HL-60/S4 (cell line): ENCODE results near the gene TMEM187.

Source experiments
- in situ Hi-C: fragments of 300-500 bp; cut with MboI; formaldehyde crosslinking; loops from 2 replicates; pipeline ENCODE4 v1.14.3; 2022; ENCODE audit warnings: low sequenced_read_pairs

Gene TMEM187

DNA sequence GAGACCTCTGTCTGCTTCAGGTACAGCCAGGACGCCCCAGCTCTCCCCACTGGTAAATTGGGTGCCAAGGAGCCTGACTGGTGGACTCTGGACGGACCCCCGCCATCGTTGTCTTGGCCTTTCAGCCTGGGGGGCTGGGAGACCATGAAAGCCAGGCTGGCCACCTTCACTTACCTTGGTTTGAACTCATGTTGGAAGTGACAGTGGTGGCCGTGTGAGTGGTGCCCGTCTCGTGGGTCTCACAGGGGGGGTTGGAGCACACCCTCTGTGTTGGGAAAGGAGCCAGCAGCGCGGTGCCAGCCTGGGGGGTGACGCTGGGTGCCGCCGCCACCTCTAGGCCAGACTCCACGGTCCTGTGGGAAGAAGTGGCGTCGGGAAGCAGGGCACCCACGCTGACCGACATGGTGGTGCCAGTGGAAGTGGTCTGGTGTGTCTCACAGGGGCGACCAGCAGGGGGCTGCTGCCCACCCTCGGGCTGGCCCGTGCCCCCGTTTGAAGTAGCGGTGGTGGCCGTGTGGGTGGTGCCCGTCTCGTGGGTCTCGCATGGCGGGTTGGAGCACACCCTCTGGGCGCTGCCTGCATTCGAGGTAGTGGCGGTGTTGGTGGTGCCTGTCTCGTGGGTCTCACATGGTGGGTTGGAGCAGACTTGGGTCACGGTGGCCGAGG lies 18.5 kb upstream of the TMEM187 start:
- in situ Hi-C loops = no loop called here

DNA sequence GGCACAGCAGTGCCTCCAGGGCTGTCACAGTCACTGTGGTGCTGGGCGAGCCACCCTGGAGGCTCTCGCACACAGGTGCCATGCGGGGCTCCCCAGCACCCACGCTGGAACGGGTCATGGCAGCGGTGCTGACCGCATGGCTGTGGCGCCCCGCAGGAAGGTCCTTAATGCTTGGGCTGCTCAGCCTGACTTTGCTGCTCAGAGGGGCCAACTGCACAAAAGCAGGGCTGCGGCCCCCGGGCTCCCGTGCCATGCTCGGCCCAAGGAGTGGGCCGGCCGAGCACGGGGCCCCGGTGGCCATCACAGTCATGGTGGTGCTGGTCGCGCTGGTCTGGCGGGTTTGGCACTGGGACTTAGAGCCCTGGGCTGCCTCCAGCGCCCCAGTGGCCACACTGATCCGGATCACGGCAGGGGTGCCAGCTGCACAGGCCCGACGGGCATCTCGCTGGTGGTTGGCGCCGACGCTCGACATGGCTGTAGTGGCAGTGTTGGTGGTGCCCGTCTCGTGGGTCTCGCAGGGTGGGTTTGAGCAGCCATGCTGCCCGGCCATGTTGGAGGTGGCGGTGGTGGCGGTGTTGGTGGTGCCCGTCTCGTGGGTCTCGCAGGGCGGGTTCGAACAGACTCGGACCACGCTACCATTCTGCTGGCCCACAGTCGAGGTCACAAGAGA lies 17.9 kb upstream of the TMEM187 start:
- in situ Hi-C loops = no loop called here

DNA sequence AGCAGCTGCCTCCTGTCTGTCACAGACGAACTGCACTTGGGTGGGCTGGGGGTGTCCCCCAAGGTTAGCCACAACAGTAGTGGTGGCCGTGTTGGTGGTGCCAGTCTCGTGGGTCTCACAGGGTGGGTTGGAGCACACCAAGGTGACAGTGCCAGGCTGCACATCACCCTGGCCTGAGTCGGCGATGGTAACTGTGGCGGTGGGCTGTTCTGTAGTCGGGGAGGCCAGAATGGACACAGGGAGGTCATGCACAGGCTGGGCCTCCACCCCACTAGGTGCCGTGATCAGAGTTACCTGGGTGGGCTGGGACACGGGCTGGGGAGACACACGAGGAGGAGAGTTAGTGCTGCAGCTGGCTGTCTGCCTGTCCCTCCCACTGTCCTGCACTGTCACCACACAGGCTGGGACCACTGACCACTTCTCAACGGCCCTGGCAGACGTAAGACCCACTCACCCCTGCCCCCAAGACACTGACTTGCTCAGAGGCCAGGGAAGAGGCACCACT lies 17.3 kb upstream of the TMEM187 start:
- in situ Hi-C loops = no loop called here

DNA sequence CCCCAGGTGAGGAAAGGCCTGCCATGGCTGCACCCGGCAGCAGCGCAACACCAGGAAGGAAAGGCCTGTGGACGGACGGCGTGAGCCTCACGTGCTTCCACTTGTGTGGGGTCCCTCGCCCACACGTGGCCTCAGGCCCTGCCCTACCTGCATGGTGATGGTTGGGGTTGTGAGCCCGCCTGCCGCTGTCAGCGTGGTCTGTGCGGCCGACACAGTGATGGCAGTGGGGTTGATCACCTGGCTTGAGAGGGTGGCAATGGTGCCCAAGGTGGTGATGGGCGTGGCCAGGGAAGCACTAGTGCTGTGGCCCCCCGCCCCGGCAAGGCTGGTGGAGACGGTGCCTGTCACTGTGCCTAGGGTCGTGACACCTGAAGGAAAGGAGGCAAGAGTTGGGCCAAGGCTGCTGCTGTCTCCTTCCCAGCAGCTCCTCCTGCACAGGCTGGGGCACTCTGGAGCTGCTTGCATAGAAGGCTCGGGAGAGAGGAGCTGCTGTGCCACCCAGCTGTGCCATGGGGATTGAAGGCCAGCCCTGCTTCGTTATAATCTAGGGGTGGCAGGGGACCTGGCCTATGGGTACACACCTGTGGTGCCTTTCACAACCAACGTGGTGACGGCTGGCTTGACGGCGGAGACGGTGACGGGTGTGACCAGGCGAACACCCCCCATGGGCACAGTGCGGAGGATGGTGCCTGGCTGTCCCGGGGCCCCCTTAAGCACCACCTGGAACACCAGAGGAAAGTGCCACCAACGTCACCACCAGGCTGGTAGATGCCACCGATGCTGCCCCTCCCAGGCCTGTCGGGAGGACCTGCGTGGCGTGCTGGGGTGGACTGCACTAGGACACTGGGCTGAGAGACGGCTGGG lies 16.3 kb upstream of the TMEM187 start:
- in situ Hi-C loops = no loop called here

DNA sequence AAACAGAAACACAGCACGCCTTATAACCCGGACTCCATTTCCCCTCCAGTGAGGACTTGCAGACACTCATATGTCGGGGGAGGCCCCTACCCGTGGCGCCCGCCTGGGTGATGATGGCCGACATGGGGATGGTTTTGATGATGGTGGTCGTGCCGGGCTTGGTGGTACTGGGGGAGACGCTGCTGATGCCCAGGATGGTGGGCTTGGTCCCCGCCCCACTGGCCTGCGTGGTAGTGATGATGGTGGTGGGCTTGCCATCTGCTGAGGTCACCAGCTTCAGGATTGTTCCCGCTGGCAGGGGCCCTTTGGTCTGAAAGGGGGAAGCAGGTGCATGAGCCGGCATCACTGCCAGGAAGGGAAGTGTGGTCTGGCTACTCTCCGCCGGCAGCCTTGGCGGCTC lies 15.3 kb upstream of the TMEM187 start:
- in situ Hi-C loops = no loop called here

DNA sequence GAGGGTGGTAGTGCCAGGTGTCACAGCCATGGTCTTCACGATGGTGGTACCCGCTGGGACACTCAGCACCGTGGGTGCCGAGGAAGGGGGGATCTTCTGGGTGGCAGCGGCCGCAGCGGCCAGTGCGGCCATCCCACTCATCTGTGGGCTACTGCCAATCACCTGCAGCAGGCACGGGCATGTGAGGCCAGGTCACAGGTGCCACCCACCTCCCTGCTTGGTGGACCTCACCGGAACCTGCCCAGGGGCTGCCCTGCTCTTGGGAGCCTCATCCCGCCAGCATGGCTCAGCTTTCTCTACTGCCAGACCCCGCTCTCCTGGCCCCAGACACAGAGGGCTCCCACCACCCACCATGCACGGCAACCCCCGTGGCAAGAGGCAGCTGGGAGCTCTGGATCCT lies 13.9 kb upstream of the TMEM187 start:
- in situ Hi-C loops = no loop called here

DNA sequence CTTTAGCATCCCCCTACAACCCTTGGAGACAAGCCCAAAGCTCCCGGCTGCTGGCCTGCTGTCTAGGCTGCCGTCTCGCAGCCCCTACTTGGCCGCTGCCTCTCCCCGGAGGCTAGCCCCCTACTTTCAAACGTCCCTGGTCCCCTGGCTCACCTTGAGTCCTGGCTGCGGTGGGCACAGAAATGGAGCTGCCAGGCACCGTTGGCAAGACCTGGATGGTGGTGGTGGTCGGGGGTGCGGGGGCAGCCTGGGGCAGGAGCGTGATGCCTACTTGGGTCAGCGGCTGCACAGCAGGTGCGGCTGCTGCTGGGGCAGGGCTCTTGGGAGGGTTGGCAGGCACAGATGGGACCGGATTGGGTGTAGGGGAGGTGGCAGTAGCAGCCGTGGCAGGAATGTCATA lies 12.9 kb upstream of the TMEM187 start:
- in situ Hi-C loops = no loop called here

DNA sequence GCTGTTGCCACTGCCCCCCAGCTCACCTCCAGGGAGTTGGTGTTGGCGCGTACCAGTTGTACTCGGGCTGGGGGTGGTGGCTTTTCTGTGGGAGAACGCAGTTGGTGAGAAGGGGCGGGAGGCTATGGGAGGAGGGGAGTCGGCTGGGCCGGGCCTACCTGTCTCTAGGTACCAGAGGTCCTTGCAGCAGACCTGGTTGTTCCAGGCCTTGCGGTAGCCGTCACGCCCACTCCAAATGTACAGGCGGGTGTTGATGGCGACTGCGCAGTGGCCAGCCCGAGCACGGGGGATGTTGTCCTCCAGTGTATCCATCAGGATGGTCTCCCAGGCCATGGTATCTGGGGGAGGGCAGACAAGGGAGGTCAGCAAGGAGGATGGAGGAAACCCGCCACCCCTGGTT lies 12.5 kb upstream of the TMEM187 start:
- in situ Hi-C loops = no loop called here

DNA sequence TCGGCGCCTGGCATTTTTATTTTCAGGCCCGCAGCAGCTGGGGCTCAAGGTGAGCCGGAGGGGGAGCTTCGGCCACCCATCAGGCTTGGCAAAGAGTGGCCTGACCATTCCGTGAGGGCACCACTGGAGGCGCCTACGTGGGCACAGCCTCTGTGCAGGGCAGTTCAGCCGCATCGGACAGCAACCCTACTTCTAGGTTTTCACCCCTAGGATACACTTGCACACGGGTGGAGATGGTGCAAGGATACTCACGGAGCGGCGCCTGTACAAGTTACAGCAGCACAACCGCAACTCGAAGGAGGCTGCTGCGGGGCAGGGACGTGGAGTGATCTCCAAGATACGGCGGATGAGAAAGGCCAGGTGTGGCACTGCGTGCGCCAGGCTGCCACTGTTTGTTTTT lies 11.8 kb upstream of the TMEM187 start:
- in situ Hi-C loops = no loop called here

DNA sequence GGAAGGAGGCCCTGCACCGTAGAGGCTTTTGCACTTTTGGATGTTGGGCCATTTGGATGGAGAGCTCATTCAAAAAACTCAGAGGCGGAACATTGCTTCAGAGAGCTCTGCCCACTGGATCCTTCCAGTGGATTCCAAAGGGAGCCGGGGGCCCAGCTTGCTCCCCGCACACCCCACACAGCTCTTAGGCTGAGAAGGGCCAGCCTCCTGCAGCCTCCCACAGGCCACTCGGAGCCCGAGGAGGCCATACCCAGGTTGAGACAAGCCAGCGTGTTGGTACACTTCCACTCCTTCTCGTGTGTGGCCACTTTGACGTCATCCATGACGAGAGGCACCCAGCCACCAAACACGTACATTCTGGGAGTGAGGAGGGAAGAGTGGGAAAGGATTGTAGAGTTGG lies 11.3 kb upstream of the TMEM187 start:
- in situ Hi-C loops = no loop called here

DNA sequence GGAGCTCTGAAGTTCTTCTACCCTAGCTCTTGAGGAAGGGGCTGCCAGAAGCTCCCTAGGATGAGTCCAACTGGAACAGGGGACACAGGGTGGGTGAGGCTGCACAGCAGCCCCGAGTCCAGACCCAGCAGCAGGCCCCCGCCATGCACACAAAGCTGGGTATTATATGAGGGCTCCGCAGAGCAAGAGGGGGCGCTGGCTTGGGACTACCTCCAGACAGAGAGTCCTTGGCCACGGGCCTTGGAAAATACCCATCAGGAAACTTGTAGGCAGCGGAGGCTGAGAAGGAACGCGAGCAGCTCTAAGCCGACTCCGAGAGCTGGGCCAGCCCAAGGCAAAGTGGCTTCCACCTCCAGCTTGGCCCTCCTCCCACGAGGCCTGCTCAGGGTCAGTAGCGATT lies 9.0 kb upstream of the TMEM187 start:
- in situ Hi-C loops = no loop called here

DNA sequence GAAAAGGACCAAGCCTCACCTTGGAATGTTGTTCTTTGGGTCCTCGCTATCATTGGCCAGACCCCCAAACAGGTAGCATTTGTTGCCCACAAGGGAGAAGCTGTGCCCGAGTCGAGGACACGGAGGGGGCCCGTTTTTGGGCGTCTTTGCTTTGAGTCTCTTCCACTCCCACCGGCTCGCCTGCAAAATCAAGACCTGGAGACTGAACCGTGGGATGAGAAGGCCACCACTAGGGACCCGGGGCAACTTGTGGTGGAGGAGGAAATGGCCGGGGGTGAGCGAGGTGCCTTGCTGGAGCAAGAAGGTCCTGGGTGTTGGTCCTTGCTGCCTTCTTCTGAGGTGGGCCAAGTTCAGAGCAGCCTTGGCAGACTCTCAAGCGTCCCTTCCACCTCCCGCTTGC lies 8.4 kb upstream of the TMEM187 start:
- in situ Hi-C loops = no loop called here

DNA sequence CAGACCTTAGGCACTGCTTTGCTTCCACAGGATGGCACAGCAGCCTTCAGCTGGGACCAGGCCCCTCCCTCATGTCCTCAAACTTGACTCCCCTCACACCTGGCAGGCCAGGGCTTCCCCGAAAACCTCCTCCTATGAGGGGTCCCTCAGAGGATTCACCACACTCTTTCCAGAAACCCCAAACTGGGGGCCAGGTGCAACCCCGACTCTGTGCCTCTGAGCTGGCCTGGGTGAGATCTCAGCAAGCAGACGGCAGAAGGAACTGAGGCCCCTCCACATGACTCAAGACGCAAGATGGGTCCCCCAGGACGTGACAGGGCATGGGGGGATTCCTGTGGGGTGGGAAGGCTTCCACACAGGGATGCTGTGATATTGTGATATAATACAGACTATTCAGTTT lies 7.1 kb upstream of the TMEM187 start:
- in situ Hi-C loops = no loop called here

DNA sequence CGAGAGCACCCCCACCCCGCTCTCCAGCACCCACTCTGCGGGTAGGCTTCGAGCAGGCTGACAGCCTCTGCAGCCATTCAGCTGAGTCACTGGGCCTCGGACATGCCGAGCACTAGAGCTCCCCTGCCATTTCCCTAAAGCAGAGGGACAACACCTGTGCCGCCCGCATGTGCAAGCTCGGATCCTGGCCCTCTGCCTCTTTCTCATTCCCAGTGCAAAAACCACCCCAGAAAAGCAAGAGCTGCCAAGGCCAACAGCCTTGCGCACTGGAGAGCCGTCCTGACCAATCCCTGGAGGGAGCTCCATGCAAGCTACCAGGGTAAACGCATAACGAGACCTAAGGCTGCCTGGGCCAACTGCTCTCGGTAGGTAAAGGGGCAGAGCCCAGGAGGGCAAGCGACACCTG lies 6.3 kb upstream of the TMEM187 start:
- in situ Hi-C loops = no loop called here

DNA sequence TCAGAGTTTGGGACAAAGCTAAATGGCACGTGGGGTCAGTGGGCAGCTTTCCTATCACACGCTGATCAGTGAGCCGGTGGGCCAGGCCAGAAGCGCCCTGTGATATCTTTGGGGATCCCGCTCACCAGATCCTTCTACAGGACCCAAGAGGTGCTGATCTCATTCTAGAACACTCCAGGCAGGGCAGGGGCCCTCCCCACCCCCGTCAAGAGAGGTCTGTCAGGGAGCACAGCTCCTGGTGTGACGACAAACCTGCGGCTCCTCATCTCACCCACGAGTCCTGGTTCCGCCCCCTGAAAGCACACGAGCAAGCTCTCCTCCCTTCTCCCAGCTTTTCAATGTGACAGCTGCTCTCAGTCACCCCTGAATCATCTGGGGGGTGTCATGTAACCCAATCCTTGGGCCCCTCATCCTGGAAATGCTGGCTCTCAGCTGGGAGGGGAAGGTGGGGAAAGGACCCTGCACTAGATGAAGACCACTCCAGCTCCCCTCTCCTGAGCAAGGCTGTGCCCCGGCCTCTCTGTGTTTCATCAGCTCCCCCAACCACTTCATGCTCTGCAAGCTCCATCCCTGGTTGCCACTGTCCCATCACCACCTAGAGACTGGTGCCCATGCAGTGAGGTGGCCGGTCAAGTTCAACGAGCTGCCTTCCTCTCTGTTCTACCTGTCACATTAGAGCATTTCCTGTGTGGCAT lies 5.6 kb upstream of the TMEM187 start:
- in situ Hi-C loops = no loop called here

DNA sequence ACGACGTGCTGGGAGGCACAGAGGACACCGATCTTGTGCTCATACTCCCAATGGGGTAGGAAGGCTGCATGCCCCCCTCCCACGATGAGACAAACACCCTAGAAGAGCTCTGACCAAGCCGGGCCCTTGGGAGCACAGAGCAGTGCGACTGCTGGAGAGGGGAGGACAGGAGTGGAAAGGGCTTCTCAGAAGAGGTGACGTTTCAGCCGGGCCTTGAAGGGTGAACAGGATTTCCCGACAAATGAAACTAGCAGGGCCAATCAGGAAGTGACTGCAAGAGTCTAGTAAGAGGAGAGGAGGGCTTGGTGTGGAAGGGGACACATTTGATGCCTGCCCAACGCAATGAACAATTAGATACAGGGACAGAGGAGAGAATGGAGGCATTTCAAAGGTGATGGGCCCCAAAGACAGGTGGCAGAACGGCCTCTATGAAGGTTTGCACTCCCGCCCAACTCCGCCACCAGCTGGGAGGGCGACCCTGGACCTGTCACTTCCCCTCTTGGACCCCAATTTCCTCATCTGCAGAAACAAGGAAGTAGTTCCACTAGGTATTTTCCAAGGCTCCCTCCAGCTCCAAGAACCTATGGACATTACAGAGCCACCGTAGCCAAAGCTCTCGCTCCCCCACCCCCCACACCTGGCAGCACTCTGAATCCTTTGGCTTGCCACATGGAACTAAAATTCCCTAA lies 4.9 kb upstream of the TMEM187 start:
- in situ Hi-C loops = no loop called here

DNA sequence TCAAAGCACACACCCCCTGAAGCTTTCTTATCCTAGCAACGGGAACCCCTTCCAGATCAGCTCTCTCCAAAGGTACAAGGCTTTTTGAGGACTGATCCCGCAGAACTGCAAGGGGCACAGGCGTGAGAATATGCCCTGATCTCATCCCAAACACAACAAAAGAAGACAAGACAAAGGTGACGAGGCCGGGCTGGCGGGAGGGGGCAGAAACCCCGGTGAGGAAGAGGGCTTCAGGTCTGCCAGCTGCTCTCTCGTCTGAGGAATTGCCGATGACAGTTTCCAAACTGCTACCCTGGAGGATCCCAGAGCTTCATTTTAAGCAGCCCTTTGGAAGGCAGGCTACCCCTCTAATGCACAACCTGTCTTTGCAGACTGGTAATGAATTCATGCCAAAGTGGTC lies 4.3 kb upstream of the TMEM187 start:
- in situ Hi-C loops = no loop called here

DNA sequence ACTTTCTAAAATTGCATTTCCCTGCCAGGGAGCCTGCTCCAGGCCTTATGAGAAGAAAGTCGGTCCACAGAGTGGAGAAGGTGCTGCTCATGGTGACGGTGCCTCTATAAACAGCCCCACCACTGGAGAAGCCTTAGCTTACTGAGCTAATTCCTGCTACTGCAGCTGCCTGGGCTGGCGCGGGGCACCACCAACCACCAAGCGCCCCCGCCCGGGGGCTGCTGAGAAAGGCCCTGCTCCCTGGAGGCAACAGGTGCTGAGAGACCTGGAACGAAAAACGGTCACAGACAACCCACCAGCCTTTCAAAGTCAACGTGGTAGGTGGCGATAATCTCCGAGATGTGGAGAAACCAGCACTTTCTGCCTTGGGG lies 3.8 kb upstream of the TMEM187 start:
- in situ Hi-C loops = no loop called here

DNA sequence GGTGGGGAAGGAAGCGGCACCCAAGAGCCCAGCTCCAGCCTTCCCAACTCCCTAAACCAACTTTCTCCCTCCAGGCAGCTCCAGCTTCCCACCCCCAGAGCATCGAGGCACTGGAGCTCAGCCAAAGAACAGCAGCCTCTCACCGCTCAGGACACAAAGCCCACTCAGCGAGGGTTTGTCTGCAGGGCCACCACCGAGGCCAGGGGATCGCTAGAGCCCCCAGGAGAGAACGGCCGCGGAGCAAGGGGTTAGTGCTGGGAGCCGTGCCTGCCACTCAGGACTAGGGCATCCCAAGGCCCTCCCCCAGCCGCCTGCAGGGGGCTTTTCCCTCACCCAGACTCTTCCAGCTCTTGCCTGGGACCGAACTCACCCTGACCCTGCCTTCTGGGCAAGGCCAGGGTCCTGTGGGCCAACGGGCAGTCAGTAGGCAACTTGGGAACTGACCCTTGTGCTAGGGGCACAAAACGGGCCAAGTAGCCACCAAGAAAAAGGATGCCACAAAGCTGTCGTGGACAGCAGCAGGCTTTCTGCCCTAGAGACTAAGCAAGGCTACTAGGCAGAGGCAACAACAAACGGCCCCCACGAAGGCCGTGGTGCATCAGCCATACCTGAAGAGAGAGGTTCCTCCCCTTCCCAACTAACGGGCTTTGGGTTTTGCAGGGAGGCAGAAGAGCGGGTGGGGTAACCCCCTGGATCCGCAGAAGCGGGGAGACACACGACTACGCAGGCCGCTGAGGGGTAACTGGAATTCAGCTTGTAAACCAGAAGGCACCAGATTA lies 3.2 kb upstream of the TMEM187 start:
- in situ Hi-C loops = no loop called here

DNA sequence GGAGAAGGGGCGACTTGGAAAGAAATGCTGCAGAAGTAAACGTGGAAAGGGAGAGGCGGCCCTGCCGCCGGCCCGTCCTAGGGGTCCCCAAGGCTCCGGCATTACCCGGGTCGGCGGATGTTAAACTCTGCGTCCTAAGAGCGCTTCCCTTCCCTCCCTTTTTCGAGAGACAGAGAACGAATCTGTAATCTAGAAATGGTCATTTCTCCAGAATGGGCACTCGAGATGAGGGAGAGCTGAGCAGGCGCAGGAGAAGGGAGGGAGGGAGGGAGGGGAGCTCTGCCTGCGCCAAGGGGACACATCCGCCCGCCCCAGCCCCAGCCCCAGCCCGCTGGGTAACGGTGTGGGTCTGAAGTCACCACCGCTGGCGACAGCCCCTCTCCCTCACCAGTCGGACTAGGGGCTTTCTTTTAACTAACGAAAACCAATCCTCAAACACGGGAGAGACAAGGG lies 2.6 kb upstream of the TMEM187 start:
- in situ Hi-C loops = no loop called here
